CD4-positive, alpha-beta T cell (primary cell): ENCODE results near the gene RER1. TPM values are rescaled to one million over a fixed set of nuclear protein-coding genes. Genes with fewer than 3 reads are reported as not detected.
A peak's percentile ranks its signal among the peaks of the same experiment; 100 is the strongest.

ENCODE experiments used
- ATAC-seq: fragments of 200-7000 bp; cut with Tn5 transposase; one replicate; pipeline ENCODE4 v1.10.0; 2022; ENCODE audit warnings: mild to moderate bottlenecking; ENCODE audit not compliant: poor library complexity
- CTCF ChIA-PET: fragments of 350-600 bp; sonication (Branson Sonifier 250); formaldehyde crosslinking; loops from one replicate; lab custom pipeline; 2021; ENCODE audit warnings: antibody characterized with exemption, inconsistent platforms; lab: Charles Lee
- POLR2A ChIA-PET: fragments of 350-600 bp; sonication (Branson Sonifier 250); formaldehyde crosslinking; loops from one replicate; lab custom pipeline; 2021; ENCODE audit warnings: antibody characterized with exemption, inconsistent platforms; lab: Charles Lee
- DNase-seq, 14 experiments: peaks; one replicate each; pipeline ENCODE4 v3.0.0-alpha.2; 2013 to 2020; ENCODE audit warnings: mixed read lengths in 2 of 14
- H3K27ac ChIP-seq, 2 donors: one replicate each; pipeline versions ENCODE4 v1.5.1 to v1.7.0; 2013; ENCODE audit warnings: low read length in 2 of 2, low read depth in 1 of 2, mild to moderate bottlenecking in 1 of 2
- H3K27me3 ChIP-seq, 2 experiments: 1 replicate in 1 of 2; 2 replicates in 1 of 2; pipeline versions ENCODE4 v1.6.1 to v1.7.0; 2013; ENCODE audit warnings: low read length in 2 of 2, control low read depth in 1 of 2, mild to moderate bottlenecking in 1 of 2, moderate library complexity in 1 of 2; ENCODE audit not compliant: insufficient read depth in 2 of 2, control insufficient read depth in 1 of 2
- H3K36me3 ChIP-seq: one replicate; pipeline ENCODE4 v1.6.1; 2013; ENCODE audit warnings: low read length, control low read depth; ENCODE audit not compliant: insufficient read depth
- H3K4me1 ChIP-seq: one replicate; pipeline ENCODE4 v1.6.1; 2013; ENCODE audit warnings: low read length, control low read depth; ENCODE audit not compliant: insufficient read depth
- H3K4me3 ChIP-seq: one replicate; pipeline ENCODE4 v1.5.1; 2013; ENCODE audit warnings: mild to moderate bottlenecking, low read length, moderate library complexity
- H3K9me3 ChIP-seq, 2 experiments: 1 replicate in 1 of 2; 2 replicates in 1 of 2; pipeline versions ENCODE4 v1.6.1 to v1.7.0; 2013; ENCODE audit warnings: low read length in 2 of 2, mild to moderate bottlenecking in 2 of 2, control low read depth in 1 of 2, moderate library complexity in 1 of 2; ENCODE audit not compliant: control insufficient read depth in 1 of 2, insufficient read depth in 1 of 2
- H3K27ac Mint-ChIP-seq: one replicate; pipeline ENCODE4 v1.8.0; 2020; ENCODE audit warnings: mixed read lengths
- H3K27me3 Mint-ChIP-seq: one replicate; pipeline ENCODE4 v1.8.0; 2021; ENCODE audit warnings: mixed read lengths
- H3K36me3 Mint-ChIP-seq: one replicate; pipeline ENCODE4 v1.8.0; 2021; ENCODE audit warnings: low read depth, mixed read lengths
- H3K4me1 Mint-ChIP-seq: one replicate; pipeline ENCODE4 v1.8.0; 2021; ENCODE audit warnings: low read depth, mixed read lengths
- H3K4me3 Mint-ChIP-seq: one replicate; pipeline ENCODE4 v1.8.0; 2020; ENCODE audit warnings: mild to moderate bottlenecking, mixed read lengths
- H3K9me3 Mint-ChIP-seq: one replicate; pipeline ENCODE4 v1.8.0; 2020; ENCODE audit warnings: mixed read lengths
- CTCF ChIP-seq: fragments of 200-600 bp; IDR thresholded peaks from one replicate; pipeline ENCODE4 v1.8.0; 2022; ENCODE audit warnings: antibody characterized with exemption, mild to moderate bottlenecking
- intact Hi-C, 2 experiments: fragments of 100-400 bp; cut with DNase I in 1 of 2; cut with micrococcal nuclease in 1 of 2; formaldehyde crosslinking; loops; one replicate each; pipeline versions ENCODE4 v1.15.1 to v1.9.0; 2023 to 2025; cut with DNase I, micrococcal nuclease
- total RNA-seq, 174 experiments: library from RNA in 2 of 174; stranded (reverse) in 2 of 174; gene quantifications; one replicate each; pipeline ENCODE4 v1.2.3 and lab custom pipeline; 2021 to 2026

RER1 gene
- total RNA-seq, 2 experiments from 2014 or later = 57.9 to 60.7 TPM

- ChIA-PET POLR2A (interaction anchor here (0.7 kb wide), 1 partner anchor 149 kb away, joined by 3 read pairs; no protein-coding TSS in a partner anchor), CTCF (interaction anchor here (1.0 kb wide), 1 partner anchor 199 kb away, joined by 3 read pairs; the partner anchor contains the start of gene FAAP20)
- peaks cover 35% of the 10 kb centered on the region for H3K4me1 Mint-ChIP-seq
- no peaks in the 10 kb centered on the region for H3K9me3 Mint-ChIP-seq
- H3K4me3 Mint-ChIP-seq = peak overlapping the region; percentile 20
- peaks cover 64% of the 10 kb centered on the region for H3K36me3 Mint-ChIP-seq
- ATAC-seq (no peak), DNase-seq (no peak)
- H3K27ac Mint-ChIP-seq = peak overlapping the region; percentile 88
- H3K4me3 ChIP-seq = no peak overlapping the region
- no peaks in the 10 kb centered on the region for H3K9me3 ChIP-seq
- peaks cover 62% of the 10 kb centered on the region for H3K36me3 ChIP-seq
- no peak overlapping the region for H3K27ac ChIP-seq
- H3K4me1 ChIP-seq = peaks cover 45% of the 10 kb centered on the region
- no peak for TF ChIP-seq CTCF
- H3K27me3 ChIP-seq = no peaks in the 10 kb centered on the region
- no peaks in the 10 kb centered on the region for H3K27me3 Mint-ChIP-seq
- intact Hi-C loops = loop anchor here in 1 of 2 experiments (5.0 to 10.0 kb wide), 2 partner anchors 257 to 759 kb away; partner anchors contain the start of gene MMP23B
These were observed 2.6 kb downstream of the RER1 start for GRCh38 chr1:2394220-2394619.

DNA sequence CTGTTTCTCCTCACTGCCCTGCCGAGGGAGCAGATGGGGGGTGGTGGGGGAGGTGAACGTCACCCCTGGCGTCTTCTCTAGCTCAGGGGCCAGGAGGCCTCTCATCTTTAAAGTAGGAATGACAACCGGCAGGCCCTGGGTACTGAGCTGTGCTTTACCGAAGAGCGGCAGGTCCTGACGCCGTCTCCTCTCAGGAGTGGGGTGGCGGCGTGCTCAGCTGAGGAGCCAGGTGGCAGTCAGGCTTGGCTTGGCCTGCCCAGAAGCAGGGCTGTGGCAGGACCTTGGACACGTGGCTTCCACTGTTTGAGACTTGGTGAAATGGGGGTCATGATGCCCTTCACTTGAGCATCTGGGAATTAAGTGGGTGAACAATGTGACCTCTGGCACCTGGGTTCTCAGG is 3.1 kb downstream of the RER1 start:
- H3K27me3 Mint-ChIP-seq = no peaks in the 10 kb centered on the region
- H3K4me3 ChIP-seq = no peak overlapping the region
- DNase-seq (no peak), ATAC-seq (no peak)
- peaks cover 68% of the 10 kb centered on the region for H3K36me3 Mint-ChIP-seq
- H3K27ac Mint-ChIP-seq = peak overlapping the region; percentile 88
- intact Hi-C loops = loop anchor here in 1 of 2 experiments (5.0 to 10.0 kb wide), 2 partner anchors 257 to 760 kb away; partner anchors contain the start of gene MMP23B
- POLR2A ChIA-PET = no interaction called here
- peak overlapping the region; percentile 60 for H3K4me3 Mint-ChIP-seq
- no peaks in the 10 kb centered on the region for H3K9me3 Mint-ChIP-seq
- H3K27me3 ChIP-seq = no peaks in the 10 kb centered on the region
- H3K27ac ChIP-seq = no peak overlapping the region
- TF ChIP-seq CTCF = no peak
- peaks cover 68% of the 10 kb centered on the region for H3K36me3 ChIP-seq
- CTCF ChIA-PET = interaction anchor here (1.0 kb wide), 1 partner anchor 200 kb away, joined by 3 read pairs; the partner anchor contains the start of gene FAAP20
- H3K4me1 Mint-ChIP-seq = peaks cover 38% of the 10 kb centered on the region
- no peaks in the 10 kb centered on the region for H3K9me3 ChIP-seq
- H3K4me1 ChIP-seq = peaks cover 45% of the 10 kb centered on the region

- Histone ChIP-seq H3K27ac (no peak overlapping the region), H3K27me3 (no peaks in the 10 kb centered on the region), H3K4me3 (no peak overlapping the region), H3K4me1 (peaks cover 42% of the 10 kb centered on the region), H3K9me3 (no peaks in the 10 kb centered on the region), H3K36me3 (peaks cover 73% of the 10 kb centered on the region)
- ATAC-seq (no peak), DNase-seq (no peak)
- peak overlapping the region; percentile 60 for H3K4me3 Mint-ChIP-seq
- peak overlapping the region; percentile 88 for H3K27ac Mint-ChIP-seq
- H3K9me3 Mint-ChIP-seq = no peaks in the 10 kb centered on the region
- TF ChIP-seq CTCF = no peak
- CTCF ChIA-PET = no interaction called here
- no peaks in the 10 kb centered on the region for H3K27me3 Mint-ChIP-seq
- POLR2A ChIA-PET = no interaction called here
- peaks cover 38% of the 10 kb centered on the region for H3K4me1 Mint-ChIP-seq
- H3K36me3 Mint-ChIP-seq = peaks cover 73% of the 10 kb centered on the region
- intact Hi-C loops = loop anchor here in 1 of 2 experiments (10.0 kb wide), 1 partner anchor 760 kb away; the partner anchor contains the start of gene MMP23B
These were observed 3.6 kb downstream of the RER1 start for GRCh38 chr1:2395245-2395644.
